ENCODE measurements around the gene DLG5.
A peak's percentile ranks its signal among the peaks of the same experiment; 100 is the strongest.

Gene DLG5

GRCh38 chr10:77927402-77928246 is 1.1 kb upstream of the DLG5 start:
- H3K4me1 ChIP-seq (ENCODE audit: control insufficient read depth in 2 of 2, insufficient read depth in 2 of 2, low read length in 2 of 2), result peaks cover 7 to 19% of the 10 kb centered on the region in 2 donors
- peak overlapping the region in 1 of 2 donors; percentile 70 for H3K27ac ChIP-seq (ENCODE audit: low read depth in 2 of 2, low read length in 2 of 2)
- peak overlapping the region; percentile 52 to 84 for H3K4me3 ChIP-seq (ENCODE audit: low read length in 2 of 2)
- H3K36me3 ChIP-seq (ENCODE audit: control insufficient read depth in 2 of 2, insufficient read depth in 2 of 2, low read length in 2 of 2), result no peaks in the 10 kb centered on the region
- H3K27me3 ChIP-seq (ENCODE audit: control insufficient read depth in 2 of 2, insufficient read depth in 2 of 2, low read length in 2 of 2), result peaks cover 0 to 3% of the 10 kb centered on the region in 2 donors
- no peaks in the 10 kb centered on the region for H3K9me3 ChIP-seq (ENCODE audit: control insufficient read depth in 2 of 2, low read length in 2 of 2)
- H3K9ac ChIP-seq (ENCODE audit: low read depth in 1 of 2, low read length in 2 of 2), result peak overlapping the region in 1 of 2 donors; percentile 45

- Histone ChIP-seq H3K36me3 (ENCODE audit: control insufficient read depth in 2 of 2, insufficient read depth in 2 of 2, low read length in 2 of 2) (peaks cover 0 to 5% of the 10 kb centered on the region in 2 donors), H3K27me3 (ENCODE audit: control insufficient read depth in 2 of 2, insufficient read depth in 2 of 2, low read length in 2 of 2) (peaks cover 0 to 3% of the 10 kb centered on the region in 2 donors), H3K4me1 (ENCODE audit: control insufficient read depth in 2 of 2, insufficient read depth in 2 of 2, low read length in 2 of 2) (peaks cover 7 to 19% of the 10 kb centered on the region in 2 donors), H3K9me3 (ENCODE audit: control insufficient read depth in 2 of 2, low read length in 2 of 2) (no peaks in the 10 kb centered on the region), H3K27ac (ENCODE audit: low read depth in 2 of 2, low read length in 2 of 2) (peak overlapping the region; percentile 68 to 70), H3K9ac (ENCODE audit: low read depth in 1 of 2, low read length in 2 of 2) (peak overlapping the region; percentile 68 to 82), H3K4me3 (ENCODE audit: low read length in 2 of 2) (peak overlapping the region; percentile 80 to 84)
Measured at GRCh38 chr10:77925795-77926565, 575 bp downstream of the DLG5 start.

- Histone ChIP-seq H3K4me3 (ENCODE audit: low read length in 2 of 2) (peak overlapping the region; percentile 80 to 84), H3K27me3 (ENCODE audit: control insufficient read depth in 2 of 2, insufficient read depth in 2 of 2, low read length in 2 of 2) (peaks cover 0 to 3% of the 10 kb centered on the region in 2 donors), H3K4me1 (ENCODE audit: control insufficient read depth in 2 of 2, insufficient read depth in 2 of 2, low read length in 2 of 2) (peaks cover 7 to 19% of the 10 kb centered on the region in 2 donors), H3K27ac (ENCODE audit: low read depth in 2 of 2, low read length in 2 of 2) (peak overlapping the region in 1 of 2 donors; percentile 70), H3K36me3 (ENCODE audit: control insufficient read depth in 2 of 2, insufficient read depth in 2 of 2, low read length in 2 of 2) (peaks cover 0 to 5% of the 10 kb centered on the region in 2 donors), H3K9me3 (ENCODE audit: control insufficient read depth in 2 of 2, low read length in 2 of 2) (no peaks in the 10 kb centered on the region), H3K9ac (ENCODE audit: low read depth in 1 of 2, low read length in 2 of 2) (peak overlapping the region; percentile 68 to 82)
Measured at GRCh38 chr10:77925410-77925794, 1.2 kb downstream of the DLG5 start.

- Histone ChIP-seq H3K4me3 (ENCODE audit: low read length in 2 of 2) (no peak overlapping the region), H3K36me3 (ENCODE audit: control insufficient read depth in 2 of 2, insufficient read depth in 2 of 2, low read length in 2 of 2) (peaks cover 0 to 5% of the 10 kb centered on the region in 2 donors), H3K27me3 (ENCODE audit: control insufficient read depth in 2 of 2, insufficient read depth in 2 of 2, low read length in 2 of 2) (peaks cover 0 to 2% of the 10 kb centered on the region in 2 donors), H3K9me3 (ENCODE audit: control insufficient read depth in 2 of 2, low read length in 2 of 2) (no peaks in the 10 kb centered on the region), H3K27ac (ENCODE audit: low read depth in 2 of 2, low read length in 2 of 2) (no peak overlapping the region), H3K9ac (ENCODE audit: low read depth in 1 of 2, low read length in 2 of 2) (no peak overlapping the region), H3K4me1 (ENCODE audit: control insufficient read depth in 2 of 2, insufficient read depth in 2 of 2, low read length in 2 of 2) (peaks cover 7 to 19% of the 10 kb centered on the region in 2 donors)
Measured at GRCh38 chr10:77922566-77923179, 3.9 kb downstream of the DLG5 start.

GRCh38 chr10:77922055-77922454 is 4.5 kb downstream of the DLG5 start:
- Histone ChIP-seq H3K4me1 (ENCODE audit: control insufficient read depth in 2 of 2, insufficient read depth in 2 of 2, low read length in 2 of 2) (peaks cover 7 to 15% of the 10 kb centered on the region in 2 donors), H3K4me3 (ENCODE audit: low read length in 2 of 2) (no peak overlapping the region), H3K36me3 (ENCODE audit: control insufficient read depth in 2 of 2, insufficient read depth in 2 of 2, low read length in 2 of 2) (peaks cover 0 to 5% of the 10 kb centered on the region in 2 donors), H3K27me3 (ENCODE audit: control insufficient read depth in 2 of 2, insufficient read depth in 2 of 2, low read length in 2 of 2) (no peaks in the 10 kb centered on the region), H3K27ac (ENCODE audit: low read depth in 2 of 2, low read length in 2 of 2) (no peak overlapping the region), H3K9ac (ENCODE audit: low read depth in 1 of 2, low read length in 2 of 2) (no peak overlapping the region), H3K9me3 (ENCODE audit: control insufficient read depth in 2 of 2, low read length in 2 of 2) (no peaks in the 10 kb centered on the region)

- H3K27ac ChIP-seq (ENCODE audit: low read depth in 2 of 2, low read length in 2 of 2), result no peak overlapping the region
- no peaks in the 10 kb centered on the region for H3K9me3 ChIP-seq (ENCODE audit: control insufficient read depth in 2 of 2, low read length in 2 of 2)
- H3K9ac ChIP-seq (ENCODE audit: low read depth in 1 of 2, low read length in 2 of 2), result no peak overlapping the region
- H3K27me3 ChIP-seq (ENCODE audit: control insufficient read depth in 2 of 2, insufficient read depth in 2 of 2, low read length in 2 of 2), result no peaks in the 10 kb centered on the region
- peaks cover 0 to 5% of the 10 kb centered on the region in 2 donors for H3K36me3 ChIP-seq (ENCODE audit: control insufficient read depth in 2 of 2, insufficient read depth in 2 of 2, low read length in 2 of 2)
- H3K4me1 ChIP-seq (ENCODE audit: control insufficient read depth in 2 of 2, insufficient read depth in 2 of 2, low read length in 2 of 2), result peaks cover 7 to 14% of the 10 kb centered on the region in 2 donors
- H3K4me3 ChIP-seq (ENCODE audit: low read length in 2 of 2), result no peak overlapping the region
Measured at GRCh38 chr10:77921395-77921794, 5.2 kb downstream of the DLG5 start.

GRCh38 chr10:77920495-77920894 is 6.1 kb downstream of the DLG5 start:
- Histone ChIP-seq H3K27ac (ENCODE audit: low read depth in 2 of 2, low read length in 2 of 2) (no peak overlapping the region), H3K9me3 (ENCODE audit: control insufficient read depth in 2 of 2, low read length in 2 of 2) (no peaks in the 10 kb centered on the region), H3K36me3 (ENCODE audit: control insufficient read depth in 2 of 2, insufficient read depth in 2 of 2, low read length in 2 of 2) (peaks cover 0 to 5% of the 10 kb centered on the region in 2 donors), H3K4me1 (ENCODE audit: control insufficient read depth in 2 of 2, insufficient read depth in 2 of 2, low read length in 2 of 2) (peaks cover 7 to 11% of the 10 kb centered on the region in 2 donors), H3K4me3 (ENCODE audit: low read length in 2 of 2) (no peak overlapping the region), H3K27me3 (ENCODE audit: control insufficient read depth in 2 of 2, insufficient read depth in 2 of 2, low read length in 2 of 2) (no peaks in the 10 kb centered on the region), H3K9ac (ENCODE audit: low read depth in 1 of 2, low read length in 2 of 2) (no peak overlapping the region)

- peaks cover 0 to 5% of the 10 kb centered on the region in 2 donors for H3K36me3 ChIP-seq (ENCODE audit: control insufficient read depth in 2 of 2, insufficient read depth in 2 of 2, low read length in 2 of 2)
- H3K4me1 ChIP-seq (ENCODE audit: control insufficient read depth in 2 of 2, insufficient read depth in 2 of 2, low read length in 2 of 2), result peaks cover 2 to 3% of the 10 kb centered on the region in 2 donors
- H3K27ac ChIP-seq (ENCODE audit: low read depth in 2 of 2, low read length in 2 of 2), result no peak overlapping the region
- H3K4me3 ChIP-seq (ENCODE audit: low read length in 2 of 2), result no peak overlapping the region
- H3K27me3 ChIP-seq (ENCODE audit: control insufficient read depth in 2 of 2, insufficient read depth in 2 of 2, low read length in 2 of 2), result no peaks in the 10 kb centered on the region
- no peaks in the 10 kb centered on the region for H3K9me3 ChIP-seq (ENCODE audit: control insufficient read depth in 2 of 2, low read length in 2 of 2)
- no peak overlapping the region for H3K9ac ChIP-seq (ENCODE audit: low read depth in 1 of 2, low read length in 2 of 2)
Measured at GRCh38 chr10:77919713-77920108, 6.8 kb downstream of the DLG5 start.

- Histone ChIP-seq H3K9me3 (ENCODE audit: control insufficient read depth in 2 of 2, low read length in 2 of 2) (no peaks in the 10 kb centered on the region), H3K27ac (ENCODE audit: low read depth in 2 of 2, low read length in 2 of 2) (no peak overlapping the region), H3K27me3 (ENCODE audit: control insufficient read depth in 2 of 2, insufficient read depth in 2 of 2, low read length in 2 of 2) (no peaks in the 10 kb centered on the region), H3K4me3 (ENCODE audit: low read length in 2 of 2) (no peak overlapping the region), H3K36me3 (ENCODE audit: control insufficient read depth in 2 of 2, insufficient read depth in 2 of 2, low read length in 2 of 2) (no peaks in the 10 kb centered on the region), H3K9ac (ENCODE audit: low read depth in 1 of 2, low read length in 2 of 2) (no peak overlapping the region), H3K4me1 (ENCODE audit: control insufficient read depth in 2 of 2, insufficient read depth in 2 of 2, low read length in 2 of 2) (no peaks in the 10 kb centered on the region)
Measured at GRCh38 chr10:77915319-77916105, 11.0 kb downstream of the DLG5 start.

Data from mucosa of rectum (tissue), 2 donors.